T-helper 2 cell treated with Interferon-gamma antibody and Interleukin-4, amounts not matched to agents 100 ng/mL and 5 ng/mL, for 36 hours (primary cell): Measurements from ENCODE around the gene HSD3B7. TPM values are rescaled to one million over a fixed set of nuclear protein-coding genes. Genes with fewer than 3 reads are reported as not detected.

Experiments used
- intact Hi-C: fragments of 100-400 bp; cut with micrococcal nuclease; formaldehyde crosslinking; loops from one replicate; pipeline ENCODE4 v1.15.1; 2023
- total RNA-seq: library from RNA; stranded (reverse); gene quantifications from 2 replicates; pipeline ENCODE4 v1.2.3, GENCODE V29; 2022

HSD3B7 gene
- total RNA-seq, 1 donor from 2014 or later = 3.8 TPM

DNA sequence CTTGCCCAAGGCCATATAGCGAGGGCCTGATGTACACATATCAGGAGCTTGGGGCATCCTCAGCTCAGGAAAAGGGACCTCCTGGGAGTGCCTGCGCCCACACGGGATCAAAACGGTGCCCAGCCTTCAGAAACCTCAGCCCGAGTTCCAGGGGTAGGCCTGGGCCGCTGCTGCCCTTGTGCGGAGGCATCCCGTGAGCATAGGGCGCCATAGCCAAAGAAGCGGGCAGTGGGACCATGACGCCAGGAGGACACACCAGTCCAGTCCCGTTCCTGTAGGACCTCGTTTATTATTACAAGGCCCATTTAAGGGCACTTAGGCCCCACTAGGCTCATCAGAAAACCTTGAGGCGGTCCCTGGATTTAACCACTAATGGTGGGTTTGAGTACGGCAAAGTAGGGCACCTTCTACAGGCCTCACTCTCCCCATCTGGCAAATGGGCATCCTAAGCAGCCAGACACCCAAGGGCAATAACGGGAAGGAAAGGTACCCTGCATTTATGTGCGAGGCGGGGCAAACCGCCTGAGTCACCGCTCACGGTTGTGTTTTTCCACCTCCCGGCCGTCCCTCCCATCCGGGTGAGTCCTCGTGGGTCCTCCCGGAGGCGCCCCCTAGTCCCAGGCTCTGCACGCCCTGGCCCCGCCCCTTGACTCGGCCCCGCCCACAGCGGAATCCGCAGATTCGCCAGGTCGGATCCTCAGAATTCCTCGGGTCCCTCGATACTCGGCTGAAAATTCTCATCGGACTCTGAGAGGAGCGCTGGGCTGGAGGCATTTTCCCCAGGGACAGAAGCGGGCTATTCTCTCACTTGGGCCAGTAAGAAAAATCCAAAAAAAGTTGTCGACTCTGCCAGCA lies 28.2 kb upstream of the HSD3B7 start:
- intact Hi-C loops = loop anchor here (1.0 to 5.0 kb wide), 8 partner anchors 35 to 915 kb away; partner anchors contain the start of genes ARMC5, FUS, KAT8 and STX4

DNA sequence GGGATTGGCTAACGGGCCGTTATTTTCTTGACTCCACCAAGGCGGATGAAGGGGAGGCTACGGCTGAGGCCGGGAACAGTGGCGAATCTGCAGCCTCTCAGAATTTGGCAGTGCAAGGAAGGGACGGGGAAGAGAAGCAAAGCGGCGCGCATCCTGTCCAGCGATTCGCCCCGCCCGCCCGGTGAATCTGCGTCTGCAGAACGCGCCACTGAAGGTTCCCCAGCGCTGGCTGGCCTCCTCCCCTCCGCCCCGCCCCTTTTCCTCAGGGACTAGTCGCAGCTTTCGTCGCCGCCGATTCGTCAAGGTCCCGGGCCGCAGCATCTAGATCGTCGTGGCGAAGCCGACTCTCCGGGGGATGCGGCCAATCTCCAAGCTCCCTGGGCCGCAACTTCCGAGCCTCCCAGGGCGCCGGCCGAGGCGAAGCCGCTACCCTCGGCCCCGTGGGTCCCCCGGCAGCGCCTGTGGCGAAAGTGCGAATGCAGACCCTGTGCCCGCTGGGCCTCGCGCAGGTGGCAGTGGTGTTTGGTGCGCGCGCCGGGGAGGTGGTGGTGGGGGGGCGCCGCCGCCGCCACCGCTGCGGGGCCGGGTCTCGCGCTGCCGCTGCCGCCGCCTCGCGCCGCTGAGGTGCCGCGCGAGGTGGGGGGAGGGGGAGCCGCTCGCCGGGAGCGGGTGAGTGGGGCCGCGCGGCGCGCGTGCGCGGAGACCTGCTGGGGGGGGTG lies 27.4 kb upstream of the HSD3B7 start, which contains the start of gene SETD1A:
TSS of gene SETD1A (plus strand) at position 299 of the 719 bp plus-strand sequence. CDS start 978 bp downstream, outside the sequence.
- intact Hi-C loops = loop anchor here (1.0 to 5.0 kb wide), 8 partner anchors 35 to 915 kb away; partner anchors contain the start of genes ARMC5, FUS, KAT8 and STX4

DNA sequence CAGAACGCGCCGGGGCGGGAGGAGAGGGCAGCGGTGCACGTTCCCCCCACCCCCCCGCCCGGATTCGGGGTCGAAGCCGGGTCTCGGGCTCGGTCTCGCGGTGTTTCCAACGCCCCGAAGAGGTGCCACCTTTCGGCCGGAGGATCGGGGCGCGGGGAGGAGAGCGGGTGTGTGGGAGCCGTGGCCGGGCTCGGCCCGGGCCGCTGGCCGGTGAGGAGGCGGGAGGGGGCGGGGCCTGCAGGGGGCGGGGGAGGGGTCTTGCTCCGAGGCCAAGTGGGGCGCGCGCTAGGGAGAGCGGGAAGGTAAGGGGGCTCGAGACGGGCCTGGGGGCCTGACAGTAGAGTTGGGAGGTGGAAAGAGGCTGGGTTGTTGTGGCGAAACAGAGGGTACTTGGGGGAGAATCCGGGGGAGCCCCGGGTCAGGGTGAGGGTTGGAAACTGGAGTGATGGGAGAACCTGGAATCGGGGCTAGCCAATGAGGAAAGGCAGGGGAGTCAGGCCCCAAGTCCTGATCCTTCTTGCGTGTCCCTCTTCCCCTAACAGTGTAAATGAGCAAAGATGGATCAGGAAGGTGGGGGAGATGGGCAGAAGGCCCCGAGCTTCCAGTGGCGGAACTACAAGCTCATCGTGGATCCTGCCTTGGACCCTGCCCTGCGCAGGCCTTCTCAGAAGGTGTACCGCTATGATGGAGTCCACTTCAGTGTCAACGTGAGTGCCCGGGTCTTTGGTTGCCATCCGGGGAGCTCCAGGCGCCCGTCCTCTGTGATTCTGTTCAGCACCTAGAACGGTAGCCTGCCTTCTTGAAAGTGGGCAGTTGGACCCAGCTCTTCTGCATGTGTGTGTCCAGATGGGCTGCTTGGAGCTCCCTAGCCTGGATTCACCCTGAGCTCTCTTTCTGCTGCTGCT lies 26.6 kb upstream of the HSD3B7 start:
- intact Hi-C loops = loop anchor here (5.0 kb wide), 2 partner anchors 39 to 914 kb away; partner anchors contain the start of gene ZNF267

- intact Hi-C loops = no loop called here
Observed at GRCh38 chr16:30961384-30961783, 23.6 kb upstream of the HSD3B7 start.

- intact Hi-C loops = no loop called here
Observed at GRCh38 chr16:30963925-30964511, 21.0 kb upstream of the HSD3B7 start.

- intact Hi-C loops = no loop called here
Observed at GRCh38 chr16:30964574-30965226, 20.3 kb upstream of the HSD3B7 start.

DNA sequence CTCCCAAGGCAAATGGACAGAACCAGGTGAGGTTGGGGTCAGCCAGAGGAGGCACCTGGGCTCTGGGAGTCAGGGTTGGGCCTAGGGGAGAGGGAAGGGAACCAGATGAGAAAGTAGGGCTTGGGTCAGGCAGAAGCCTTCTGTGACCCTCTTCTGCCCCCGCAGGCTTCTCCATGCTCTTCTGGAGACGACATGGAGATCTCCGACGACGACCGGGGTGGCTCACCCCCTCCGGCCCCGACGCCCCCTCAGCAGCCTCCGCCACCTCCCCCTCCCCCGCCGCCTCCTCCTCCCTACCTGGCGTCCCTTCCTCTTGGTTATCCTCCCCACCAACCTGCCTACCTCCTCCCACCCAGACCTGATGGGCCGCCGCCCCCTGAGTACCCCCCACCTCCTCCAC lies 19.6 kb upstream of the HSD3B7 start:
- intact Hi-C loops = no loop called here

DNA sequence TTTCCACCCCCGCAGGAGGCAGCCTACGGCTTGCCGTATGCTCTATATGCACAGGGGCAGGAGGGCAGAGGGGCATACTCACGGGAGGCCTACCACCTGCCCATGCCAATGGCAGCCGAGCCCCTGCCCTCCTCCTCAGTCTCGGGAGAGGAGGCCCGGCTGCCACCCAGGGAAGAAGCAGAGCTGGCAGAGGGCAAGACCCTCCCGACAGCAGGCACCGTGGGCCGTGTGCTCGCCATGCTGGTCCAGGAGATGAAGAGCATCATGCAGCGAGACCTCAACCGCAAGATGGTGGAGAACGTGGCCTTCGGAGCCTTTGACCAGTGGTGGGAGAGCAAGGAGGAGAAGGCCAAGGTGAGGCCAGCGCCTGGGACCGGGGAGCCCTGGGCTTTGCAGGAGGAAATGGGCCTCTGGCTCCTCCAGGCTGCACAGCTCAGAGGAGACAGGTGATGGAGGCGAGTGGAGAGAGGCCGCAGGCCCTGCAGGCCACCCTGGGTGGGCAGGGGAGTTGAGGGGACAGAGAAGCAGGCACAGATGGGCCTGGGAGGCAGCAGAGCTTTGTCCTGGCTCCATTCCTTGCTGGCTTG lies 18.9 kb upstream of the HSD3B7 start:
- intact Hi-C loops = no loop called here

DNA sequence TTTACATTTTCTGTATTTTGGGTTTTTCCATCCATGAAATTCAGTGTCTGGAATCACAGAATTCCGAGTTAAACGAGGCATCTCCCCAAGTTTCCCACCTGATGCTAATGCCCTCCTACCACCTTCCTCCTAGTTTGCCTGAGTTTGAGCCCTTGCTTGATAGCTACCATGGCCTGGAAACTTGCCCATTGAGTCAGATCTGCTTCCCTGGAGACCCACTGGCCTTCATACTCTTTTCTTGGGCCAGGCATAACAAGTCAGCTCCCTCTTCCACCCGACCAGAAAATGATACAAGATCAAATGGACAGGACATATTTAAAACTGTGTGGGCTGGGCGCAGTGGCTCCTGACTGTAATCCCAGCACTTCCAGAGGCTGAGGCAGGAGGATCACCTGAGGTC lies 17.2 kb upstream of the HSD3B7 start:
- intact Hi-C loops = no loop called here

- intact Hi-C loops = no loop called here
Observed at GRCh38 chr16:30969246-30969842, 15.7 kb upstream of the HSD3B7 start.

- intact Hi-C loops = no loop called here
Observed at GRCh38 chr16:30971298-30971697, 13.7 kb upstream of the HSD3B7 start.

GRCh38 chr16:30972872-30973271 lies 12.1 kb upstream of the HSD3B7 start:
- intact Hi-C loops = no loop called here

DNA sequence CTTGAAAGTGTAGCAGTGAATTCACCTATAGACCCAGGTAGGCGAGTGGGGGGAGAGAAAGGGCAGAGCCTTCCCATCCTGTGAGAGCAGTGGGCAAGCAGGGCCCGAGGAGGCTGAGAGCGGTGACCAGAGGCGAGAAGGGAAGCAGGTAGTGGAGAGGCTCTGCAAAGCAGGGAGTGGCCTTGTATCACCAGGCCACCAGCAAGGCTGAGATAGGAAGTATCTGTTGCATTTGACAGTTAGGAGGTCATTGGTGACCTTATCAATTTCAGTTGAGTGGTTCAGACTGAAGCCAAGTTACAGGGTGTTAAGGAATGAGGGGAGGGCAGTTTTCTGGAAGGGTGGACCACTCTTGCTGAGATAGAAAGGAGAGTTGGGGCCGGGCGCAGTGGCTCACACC lies 10.7 kb upstream of the HSD3B7 start:
- intact Hi-C loops = no loop called here

- intact Hi-C loops = no loop called here
Observed at GRCh38 chr16:30976486-30976885, 8.5 kb upstream of the HSD3B7 start.

GRCh38 chr16:30977502-30977901 lies 7.5 kb upstream of the HSD3B7 start:
- intact Hi-C loops = no loop called here

- intact Hi-C loops = no loop called here
Observed at GRCh38 chr16:30979170-30980022, 5.6 kb upstream of the HSD3B7 start.

- intact Hi-C loops = no loop called here
Observed at GRCh38 chr16:30980023-30980371, 5.0 kb upstream of the HSD3B7 start.

DNA sequence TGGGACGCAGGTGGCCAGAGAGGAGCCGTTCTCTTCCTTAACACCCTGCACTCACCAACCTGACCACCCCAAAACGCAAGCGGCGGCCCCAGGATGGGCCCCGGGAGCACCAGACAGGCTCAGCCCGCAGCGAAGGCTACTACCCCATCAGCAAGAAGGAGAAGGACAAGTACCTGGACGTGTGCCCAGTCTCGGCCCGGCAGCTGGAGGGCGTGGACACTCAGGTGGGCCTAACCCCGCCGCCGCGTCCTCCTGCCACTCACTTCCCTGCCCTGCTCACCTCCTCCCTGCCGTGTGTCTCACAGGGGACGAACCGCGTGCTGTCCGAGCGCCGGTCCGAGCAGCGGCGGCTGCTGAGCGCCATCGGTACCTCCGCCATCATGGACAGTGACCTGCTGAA lies 4.6 kb upstream of the HSD3B7 start:
- intact Hi-C loops = no loop called here

- intact Hi-C loops = no loop called here
Observed at GRCh38 chr16:30980959-30981358, 4.0 kb upstream of the HSD3B7 start.
